SK-N-SH treated with all-trans-retinoic acid at 6 μM for 48 hours (cell line): Measurements from ENCODE around the gene LRCOL1.

Experiments used
- ARNTL ChIP-seq: fragments of 450-650 bp; formaldehyde crosslinking; IDR thresholded peaks from 2 replicates; pipeline ENCODE4 v1.5.0; 2020; ENCODE audit warnings: low read depth, mild to moderate bottlenecking, moderate library complexity, borderline replicate concordance
- CREB5 ChIP-seq: fragments of 250-450 bp; sonication (Bioruptor Pico); IDR thresholded peaks from 2 replicates; pipeline ENCODE4 v1.5.1; 2020; ENCODE audit warnings: low read depth, mild to moderate bottlenecking, moderate library complexity
- GLIS3 ChIP-seq: fragments of 250-450 bp; sonication (Bioruptor Pico); IDR thresholded peaks from 2 replicates; pipeline ENCODE4 v1.5.0; 2020; ENCODE audit warnings: mild to moderate bottlenecking, moderate library complexity
- PPARA ChIP-seq: fragments of 250-450 bp; sonication (Bioruptor Pico); IDR thresholded peaks from 2 replicates; pipeline ENCODE4 v1.5.0; 2020; ENCODE audit warnings: mild to moderate bottlenecking, borderline replicate concordance
- RARB ChIP-seq: fragments of 250-450 bp; sonication (Bioruptor Pico); IDR thresholded peaks from 2 replicates; pipeline ENCODE4 v1.8.0; 2021; ENCODE audit warnings: mild to moderate bottlenecking, moderate library complexity
- TCF4 ChIP-seq: fragments of 250-450 bp; sonication (Bioruptor Pico); IDR thresholded peaks from 2 replicates; pipeline ENCODE4 v1.8.0; 2021; ENCODE audit warnings: mild to moderate bottlenecking, moderate library complexity, borderline replicate concordance
- ZC3H10 ChIP-seq: fragments of 250-450 bp; sonication (Bioruptor Pico); IDR thresholded peaks from 2 replicates; pipeline ENCODE4 v1.5.1; 2021; ENCODE audit warnings: mild to moderate bottlenecking, moderate library complexity
- ZFP30 ChIP-seq: fragments of 450-650 bp; formaldehyde crosslinking; IDR thresholded peaks from 2 replicates; pipeline ENCODE4 v1.5.0; 2022; ENCODE audit warnings: mild to moderate bottlenecking, moderate library complexity
- ZNF8 ChIP-seq: fragments of 450-650 bp; formaldehyde crosslinking; IDR thresholded peaks from 2 replicates; pipeline ENCODE4 v1.5.0; 2020; ENCODE audit warnings: mild to moderate bottlenecking, moderate library complexity
- TF ChIP-seq, protein P1 (sequence below): fragments of 250-450 bp; sonication (Bioruptor Pico); IDR thresholded peaks from 2 replicates; pipeline ENCODE4 v1.5.1; 2021; ENCODE audit warnings: mild to moderate bottlenecking, moderate library complexity

- no peak for TF ChIP-seq RARB (CRISPR knock-in tag)
- TF ChIP-seq ZFP30 (CRISPR knock-in tag): no peak
- TF ChIP-seq ZNF8: no peak
- TF ChIP-seq GLIS3: no peak
- no peak for TF ChIP-seq TCF4 (CRISPR knock-in tag)
- TF ChIP-seq ZC3H10 (CRISPR knock-in tag): no peak
- TF ChIP-seq, protein P1, sequence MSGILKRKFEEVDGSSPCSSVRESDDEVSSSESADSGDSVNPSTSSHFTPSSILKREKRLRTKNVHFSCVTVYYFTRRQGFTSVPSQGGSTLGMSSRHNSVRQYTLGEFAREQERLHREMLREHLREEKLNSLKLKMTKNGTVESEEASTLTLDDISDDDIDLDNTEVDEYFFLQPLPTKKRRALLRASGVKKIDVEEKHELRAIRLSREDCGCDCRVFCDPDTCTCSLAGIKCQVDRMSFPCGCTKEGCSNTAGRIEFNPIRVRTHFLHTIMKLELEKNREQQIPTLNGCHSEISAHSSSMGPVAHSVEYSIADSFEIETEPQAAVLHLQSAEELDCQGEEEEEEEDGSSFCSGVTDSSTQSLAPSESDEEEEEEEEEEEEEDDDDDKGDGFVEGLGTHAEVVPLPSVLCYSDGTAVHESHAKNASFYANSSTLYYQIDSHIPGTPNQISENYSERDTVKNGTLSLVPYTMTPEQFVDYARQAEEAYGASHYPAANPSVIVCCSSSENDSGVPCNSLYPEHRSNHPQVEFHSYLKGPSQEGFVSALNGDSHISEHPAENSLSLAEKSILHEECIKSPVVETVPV (CRISPR knock-in tag): no peak
- TF ChIP-seq CREB5: no peak
- TF ChIP-seq ARNTL: no peak
- no peak for TF ChIP-seq PPARA (CRISPR knock-in tag)
Observed at GRCh38 chr12:132608231-132609171, 1.9 kb downstream of the LRCOL1 start.
